OCI-LY3 (cell line): ENCODE measurements around the gene ZNF467.

Experiments
- CTCF ChIP-seq: fragments of 200-600, 300-600 bp; sonication (generic); IDR thresholded peaks from 2 replicates; pipeline ENCODE4 v1.5.1; 2014; ENCODE audit warnings: antibody characterized with exemption, low read length, low read depth
- EZH2phosphoT487 ChIP-seq: fragments of 200-600 bp; shearing (Covaris generic); IDR thresholded peaks from 2 replicates; pipeline ENCODE4 v1.6.1; 2018; ENCODE audit warnings: antibody characterized with exemption, mixed run types, low read depth

DNA sequence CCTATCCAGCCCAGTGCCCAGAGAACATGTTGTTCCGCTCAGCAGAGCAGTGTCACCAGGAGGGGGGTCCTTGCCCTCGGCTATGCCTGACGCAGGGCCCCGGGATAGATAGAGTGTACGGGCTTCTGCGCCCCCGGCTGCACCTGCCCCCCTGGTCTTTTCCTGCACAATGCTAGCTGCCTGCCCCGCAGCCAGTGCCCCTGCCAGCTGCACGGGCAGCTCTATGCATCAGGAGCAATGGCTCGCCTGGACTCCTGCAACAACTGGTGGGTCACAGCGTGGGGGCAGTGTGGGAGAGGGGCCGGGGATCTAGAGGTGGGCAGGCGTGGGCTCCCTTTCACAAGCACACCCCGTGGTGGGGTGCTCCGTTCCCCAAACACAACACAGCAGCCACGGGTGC, 33.3 kb upstream of the ZNF467 start:
- TF ChIP-seq CTCF (no peak), EZH2phosphoT487 (no peak)
